Left forelimb (tissue), 1 donor: ENCODE data around the gene MLH3.
A peak's percentile ranks its signal among the peaks of the same experiment; 100 is the strongest.
"Not testable (repeated sequence)": the region's sequence is repeated elsewhere in the genome, so short reads cannot be mapped to it uniquely, and the experiment has no call there.

Experiments used
- DNase-seq: peaks from one replicate; pipeline ENCODE4 v3.0.0-alpha.2; 2018; ENCODE audit warnings: low spot score

MLH3 gene

GRCh38 chr14:75050852-75051555 lies at the start of gene MLH3:
Gene MLH3 (minus strand): TSS chr14:75051467. CDS start chr14:75049655, 1,812 bp downstream.
- peak; percentile 87 for DNase-seq

- no peak for DNase-seq
These were observed 47.4 kb upstream of the MLH3 start for GRCh38 chr14:75098682-75099081.

GRCh38 chr14:75098212-75098611 lies 46.9 kb upstream of the MLH3 start:
- no peak for DNase-seq

DNA sequence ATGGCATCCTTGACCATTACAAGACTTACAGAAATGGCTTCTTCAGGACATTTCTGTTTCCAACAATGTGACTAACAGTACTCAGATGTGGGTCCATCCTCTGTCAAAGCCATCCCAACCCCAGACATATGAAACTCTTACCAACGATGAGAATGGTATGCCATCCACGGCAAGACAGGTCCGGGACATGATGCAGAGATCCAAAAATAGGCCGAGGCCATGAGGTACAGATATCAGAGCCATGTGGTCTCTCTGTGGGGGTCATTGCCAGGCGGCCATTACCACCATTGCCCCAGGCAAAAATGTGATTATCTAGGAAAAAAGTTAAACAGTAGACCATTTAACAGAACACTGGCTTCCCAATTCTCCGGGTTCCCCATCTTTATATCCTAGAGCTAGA lies 45.7 kb upstream of the MLH3 start:
- DNase-seq: no peak

- DNase-seq: no peak
These were observed 44.4 kb upstream of the MLH3 start for GRCh38 chr14:75095690-75096089.

- DNase-seq: no peak
These were observed 43.6 kb upstream of the MLH3 start for GRCh38 chr14:75094896-75095295.

DNA sequence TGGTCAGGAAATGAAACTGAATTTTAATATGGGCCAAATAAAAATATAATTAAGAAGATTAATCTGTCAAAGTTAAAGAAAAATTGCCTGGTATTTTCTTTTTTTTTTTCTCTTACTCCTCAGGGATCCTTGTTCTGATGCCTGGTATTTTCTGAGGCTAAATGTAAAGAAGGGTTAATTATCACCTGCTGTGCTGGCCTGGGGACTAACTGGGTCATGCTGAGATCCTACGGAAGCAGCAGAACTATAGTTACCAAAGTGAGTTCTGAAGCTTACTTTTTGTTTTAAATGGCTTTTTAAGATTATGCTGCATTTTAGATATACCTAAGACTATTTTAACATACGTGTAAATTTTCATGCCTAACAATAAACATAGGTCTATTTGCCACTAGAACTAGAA lies 41.4 kb upstream of the MLH3 start:
- no peak for DNase-seq

DNA sequence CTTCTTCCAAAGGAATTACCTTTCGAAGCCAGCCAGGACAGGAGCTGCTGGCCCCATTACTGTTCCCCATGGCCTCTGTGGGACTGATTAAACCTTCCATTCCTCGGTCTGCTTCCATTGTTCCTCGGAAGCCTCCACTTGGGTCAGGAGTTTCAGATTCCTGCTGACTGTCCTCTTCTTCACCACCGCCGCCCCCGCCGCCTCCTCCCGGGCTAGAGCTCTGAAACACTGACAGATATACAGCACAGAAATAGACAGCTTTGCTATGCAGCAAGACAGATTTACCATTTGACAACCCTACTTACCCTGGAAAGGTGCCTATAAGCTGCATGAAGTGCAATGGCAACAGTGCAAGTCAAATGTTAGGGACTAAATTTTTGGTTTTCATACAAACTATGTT lies 40.0 kb upstream of the MLH3 start:
- DNase-seq: no peak

DNA sequence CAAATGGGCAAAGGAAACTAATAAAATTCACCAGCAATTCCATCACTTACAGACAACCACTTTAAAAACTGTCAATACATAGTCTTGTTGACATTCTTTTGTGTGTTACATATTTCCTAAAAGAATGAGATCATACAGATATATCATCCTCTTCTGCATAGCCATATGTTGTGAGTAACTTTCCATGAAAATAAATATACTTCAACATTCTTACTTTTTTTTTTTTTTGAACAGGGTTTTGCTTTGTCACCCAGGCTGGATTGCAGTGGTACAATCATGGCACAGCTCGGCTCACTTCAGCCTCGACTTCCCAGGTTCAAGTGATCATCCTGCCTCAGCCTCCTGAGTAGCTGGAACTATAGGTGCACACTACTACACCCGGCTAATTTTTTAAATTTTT lies 39.1 kb upstream of the MLH3 start:
- no peak for DNase-seq

GRCh38 chr14:75088566-75089373 lies 37.5 kb upstream of the MLH3 start:
- DNase-seq: no peak

DNA sequence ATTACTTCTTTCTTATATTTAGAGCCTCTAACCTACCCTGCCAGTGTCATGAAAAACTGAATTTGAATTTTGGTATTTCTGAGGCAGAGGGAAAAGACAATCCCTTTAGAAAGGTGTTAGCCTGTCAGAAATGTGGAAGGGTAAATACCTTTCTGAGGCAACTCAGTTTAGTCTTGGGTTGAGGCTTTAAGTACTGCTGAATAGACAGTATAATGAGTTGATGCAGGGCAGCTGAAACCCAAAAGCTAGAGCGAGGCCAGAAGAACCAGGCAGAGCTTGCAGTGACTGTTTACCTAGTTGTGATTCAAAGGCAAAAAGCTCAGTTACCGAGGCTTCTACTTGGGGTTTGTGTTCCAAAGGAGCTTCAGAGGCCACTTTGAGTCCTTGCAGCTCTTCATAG lies 36.9 kb upstream of the MLH3 start:
- no peak for DNase-seq

GRCh38 chr14:75084513-75084912 lies 33.2 kb upstream of the MLH3 start:
- DNase-seq: no peak

- no peak for DNase-seq
These were observed 32.0 kb upstream of the MLH3 start for GRCh38 chr14:75083271-75083670.

- no peak for DNase-seq
These were observed 30.5 kb upstream of the MLH3 start for GRCh38 chr14:75081660-75082229.

DNA sequence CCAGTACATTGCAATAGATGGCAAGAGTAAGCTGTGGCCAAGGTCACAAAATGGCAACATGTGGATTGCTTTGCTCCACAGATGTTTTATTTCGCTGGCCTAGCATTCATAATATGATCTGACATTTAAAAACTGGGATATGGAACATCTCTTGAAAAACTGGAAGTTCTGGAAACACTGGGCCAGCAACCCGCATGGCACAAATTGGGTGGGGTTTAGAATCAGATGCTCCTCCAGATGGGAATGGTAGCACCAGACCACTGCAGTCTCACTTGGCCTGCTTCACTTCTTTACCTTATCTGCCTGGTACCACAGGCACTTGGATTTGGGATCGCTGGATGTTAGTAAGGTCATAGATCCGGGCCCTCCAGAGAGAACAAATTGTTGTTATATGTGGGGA lies 28.3 kb upstream of the MLH3 start:
- no peak for DNase-seq

GRCh38 chr14:75077794-75078193 lies 26.5 kb upstream of the MLH3 start:
- no peak for DNase-seq

DNA sequence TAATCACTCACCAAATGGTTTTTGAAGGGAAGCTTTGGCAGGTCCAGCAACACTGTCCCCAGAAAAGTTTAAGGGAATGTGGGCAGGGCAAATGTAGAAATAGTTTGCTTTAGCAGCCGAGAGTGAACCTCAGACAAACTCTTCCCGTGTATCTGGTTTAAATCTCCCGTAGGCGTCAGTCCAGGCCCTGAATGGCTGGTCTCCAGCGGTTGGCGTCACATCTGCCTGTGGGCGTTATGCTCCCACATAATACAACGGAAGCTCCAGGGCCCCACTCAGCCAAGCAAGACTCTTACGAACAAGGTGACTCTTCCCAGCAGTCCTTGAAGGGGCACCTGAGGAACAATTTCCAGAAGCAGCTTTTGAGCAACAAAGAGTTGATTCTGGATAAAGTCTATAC lies 19.1 kb upstream of the MLH3 start:
- DNase-seq: no peak

- DNase-seq: no peak
These were observed 18.5 kb upstream of the MLH3 start for GRCh38 chr14:75069811-75070145.

DNA sequence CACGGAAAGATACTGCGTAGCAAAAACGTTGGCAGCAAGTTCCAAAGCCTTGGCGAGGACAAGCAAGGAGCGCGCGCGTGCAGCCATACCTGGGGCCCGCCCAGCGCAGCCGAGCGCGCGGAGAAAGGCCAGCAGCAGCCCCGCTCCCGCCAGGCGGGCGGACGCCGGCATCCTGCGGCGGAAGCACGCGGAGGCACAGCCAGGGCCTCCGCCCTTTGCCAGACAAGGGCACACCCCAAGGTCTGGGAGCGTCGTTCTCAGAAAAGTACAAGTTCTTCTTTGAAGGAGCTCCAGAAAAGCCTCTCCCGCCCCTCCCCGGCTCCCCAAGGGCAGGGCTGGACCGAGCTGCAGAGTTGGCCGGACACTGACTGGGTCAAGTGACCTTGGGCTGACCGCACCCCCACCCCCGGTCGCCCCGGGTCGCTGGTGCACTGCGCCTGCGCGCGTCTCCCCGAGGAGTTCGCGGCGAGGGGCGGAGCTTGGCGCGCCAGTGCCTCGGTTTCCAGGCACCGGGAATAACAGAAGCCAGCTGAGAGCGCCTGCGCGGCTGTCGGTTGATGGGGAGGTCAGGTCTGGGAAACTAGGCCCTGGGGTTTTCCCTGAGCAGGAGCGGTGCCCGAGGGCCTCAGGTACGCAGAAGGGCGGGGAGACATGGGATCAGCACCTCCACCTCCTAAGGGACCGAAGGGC lies 18.0 kb upstream of the MLH3 start, which contains the start of gene ZC2HC1C:
Gene ZC2HC1C (plus strand): TSS at position 521 of the 690 bp plus-strand sequence. CDS start 933 bp downstream, outside the sequence.
- peak; percentile 97 for DNase-seq

DNA sequence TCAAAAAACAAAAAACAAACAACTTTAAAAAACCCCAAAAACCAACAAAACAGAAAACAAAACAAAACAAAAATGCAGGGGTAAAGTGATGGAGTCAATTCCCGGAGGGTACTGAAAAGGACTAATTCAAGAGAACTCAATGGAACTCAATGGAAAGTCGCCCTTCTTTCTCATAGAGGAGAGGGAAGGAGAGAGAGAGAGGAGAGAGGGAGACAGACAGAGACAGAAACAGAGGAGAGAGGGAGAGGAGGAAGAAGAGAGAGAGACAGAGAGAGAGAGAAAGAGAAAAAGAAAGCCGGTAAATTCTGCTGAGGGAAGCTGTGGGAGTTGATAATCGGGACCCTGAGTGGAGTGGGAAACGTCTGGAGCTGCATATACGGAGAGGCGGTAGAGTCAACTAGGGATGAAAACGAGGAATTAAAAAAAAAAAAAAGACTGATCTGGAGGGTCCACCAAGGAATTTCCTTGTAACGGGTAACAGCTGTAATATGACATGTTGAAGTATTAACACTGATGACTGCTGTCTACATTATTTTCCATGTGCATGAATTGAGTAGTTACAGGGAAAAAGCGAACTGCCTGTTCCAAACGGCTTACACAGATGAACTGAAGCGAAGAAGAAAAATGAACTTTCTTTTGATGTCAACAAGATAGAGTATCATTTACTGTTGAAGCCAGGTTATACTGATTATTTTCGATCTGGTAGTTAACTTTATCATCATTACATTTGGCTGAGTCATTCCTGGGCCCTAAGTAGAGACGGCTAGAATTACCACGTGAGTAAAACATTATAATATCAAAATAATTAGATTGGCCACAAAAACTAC lies 17.2 kb upstream of the MLH3 start:
- no peak for DNase-seq

- DNase-seq: not testable (repeated sequence)
These were observed 16.5 kb upstream of the MLH3 start for GRCh38 chr14:75067765-75068164.

DNA sequence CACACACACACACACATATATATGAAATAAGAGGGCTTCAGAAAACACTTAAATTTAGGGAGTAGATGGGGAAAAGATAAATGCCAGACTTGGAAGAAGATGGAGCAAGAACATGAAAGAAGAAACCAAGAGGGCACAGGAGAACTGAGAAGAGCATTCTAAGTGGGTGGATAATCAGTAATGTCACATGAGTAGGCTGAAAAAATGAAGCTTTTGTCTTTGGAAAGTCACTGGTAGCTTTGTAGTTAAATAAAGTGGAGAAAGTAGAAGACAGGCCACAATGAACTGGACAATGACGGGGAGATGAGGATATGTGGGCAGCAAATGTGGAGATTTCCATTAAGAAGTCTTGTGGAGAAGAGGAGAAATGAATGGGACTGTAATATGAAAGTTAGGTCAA lies 15.9 kb upstream of the MLH3 start:
- DNase-seq: no peak
